Lower leg skin (tissue), 4 donors: Measurements from ENCODE around the gene TADA3. TPM values are rescaled to one million over a fixed set of nuclear protein-coding genes. Genes with fewer than 3 reads are reported as not detected.
A peak's percentile ranks its signal among the peaks of the same experiment; 100 is the strongest.

Source experiments
- DNase-seq, 2 donors: peaks; one replicate each; pipeline ENCODE4 v3.0.0-alpha.2; 2019; ENCODE audit warnings: low spot score in 2 of 2
- H3K4me3 ChIP-seq: fragments of 200-600 bp; sonication (generic); 2 replicates; pipeline ENCODE4 v1.5.1; 2017; ENCODE audit warnings: mild to moderate bottlenecking, low read depth; ENCODE audit not compliant: poor library complexity, severe bottlenecking
- POLR2A ChIP-seq, 2 donors: fragments of 450-650 bp; IDR thresholded peaks; one replicate each; pipeline ENCODE4 v1.6.1; 2016 to 2017; ENCODE audit warnings: antibody characterized with exemption in 2 of 2, mild to moderate bottlenecking in 1 of 2, moderate library complexity in 1 of 2
- WGBS, 2 donors: methylation state at CpG; one replicate each; pipeline ENCODE4 v1.1.5; 2018; 5-methylcytosine and 5-hydroxymethylcytosine counted together
- intact Hi-C: fragments of 100-400 bp; cut with DNase I; formaldehyde crosslinking; loops from one replicate; pipeline ENCODE4 v1.15.0; 2023; ENCODE audit warnings: low total_unique reads
- total RNA-seq, 4 donors: library from RNA; depleted of rRNA; stranded (reverse); fragments of >200 nt; gene quantifications; one replicate each; pipeline ENCODE4 v1.1.0, GENCODE V29; 2016
- TF ChIP-seq, protein P1 (sequence below), 3 donors: fragments of 450-650 bp; IDR thresholded peaks; one replicate each; pipeline ENCODE4 v1.5.1; 2016; ENCODE audit warnings: antibody characterized with exemption in 3 of 3, mild to moderate bottlenecking in 3 of 3, moderate library complexity in 2 of 3

Gene TADA3
- total RNA-seq, 4 donors from 2014 or later: 42.1 to 53.2 (median 47.0) TPM

DNA sequence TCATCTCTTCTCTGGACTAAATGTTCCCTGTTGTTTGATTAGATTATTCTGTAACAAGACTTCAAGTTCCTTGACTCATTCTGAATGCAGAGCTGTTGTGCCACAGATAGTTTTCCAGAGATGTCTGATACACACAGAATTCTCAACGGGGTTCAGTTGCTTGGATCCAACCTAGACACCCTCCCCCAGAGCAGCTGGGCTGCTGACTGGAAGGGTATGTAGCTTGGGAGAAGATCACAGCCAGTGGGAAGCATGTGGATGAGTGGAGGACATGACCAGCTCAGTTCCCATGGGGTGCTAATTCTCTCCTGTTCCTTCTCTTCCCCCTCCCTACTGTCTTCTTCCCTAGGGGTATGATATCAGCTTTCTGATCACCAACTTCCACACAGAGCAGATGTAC, 11.2 kb upstream of the TADA3 start:
- 77 to 90% methylated on average over 1 of the region's 1 CpG for WGBS, 2 donors
- H3K4me3 ChIP-seq: no peak overlapping the region
- TF ChIP-seq POLR2A (IDR thresholded peaks at IDR 0.05): no peak
- no peak for DNase-seq
- intact Hi-C loops: no loop called here

DNA sequence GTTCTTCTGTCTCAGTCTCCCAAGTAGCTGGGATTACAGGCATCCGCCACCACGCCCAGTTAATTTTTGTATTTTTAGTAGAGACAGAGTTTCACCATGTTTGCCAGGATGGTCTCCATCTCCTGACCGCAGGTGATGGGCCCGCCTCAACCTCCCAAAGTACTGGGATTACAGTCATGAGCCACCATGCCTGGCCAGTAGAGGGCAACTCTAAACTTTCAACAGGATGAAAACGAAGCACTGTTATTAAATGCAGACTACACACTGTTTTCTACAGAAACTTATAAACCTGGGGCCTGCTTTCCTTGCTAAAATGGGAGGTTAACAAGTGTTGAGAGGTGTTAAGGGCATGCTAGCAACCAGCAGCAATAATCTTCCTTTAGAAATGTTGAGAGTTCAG, 8.3 kb upstream of the TADA3 start:
- intact Hi-C loops: no loop called here
- no peak for DNase-seq
- 86 to 90% methylated on average over 5 of the region's 5 CpGs for WGBS, 2 donors
- no peak overlapping the region for H3K4me3 ChIP-seq
- no peak for TF ChIP-seq POLR2A (IDR thresholded peaks at IDR 0.05)
- TF ChIP-seq, protein P1, sequence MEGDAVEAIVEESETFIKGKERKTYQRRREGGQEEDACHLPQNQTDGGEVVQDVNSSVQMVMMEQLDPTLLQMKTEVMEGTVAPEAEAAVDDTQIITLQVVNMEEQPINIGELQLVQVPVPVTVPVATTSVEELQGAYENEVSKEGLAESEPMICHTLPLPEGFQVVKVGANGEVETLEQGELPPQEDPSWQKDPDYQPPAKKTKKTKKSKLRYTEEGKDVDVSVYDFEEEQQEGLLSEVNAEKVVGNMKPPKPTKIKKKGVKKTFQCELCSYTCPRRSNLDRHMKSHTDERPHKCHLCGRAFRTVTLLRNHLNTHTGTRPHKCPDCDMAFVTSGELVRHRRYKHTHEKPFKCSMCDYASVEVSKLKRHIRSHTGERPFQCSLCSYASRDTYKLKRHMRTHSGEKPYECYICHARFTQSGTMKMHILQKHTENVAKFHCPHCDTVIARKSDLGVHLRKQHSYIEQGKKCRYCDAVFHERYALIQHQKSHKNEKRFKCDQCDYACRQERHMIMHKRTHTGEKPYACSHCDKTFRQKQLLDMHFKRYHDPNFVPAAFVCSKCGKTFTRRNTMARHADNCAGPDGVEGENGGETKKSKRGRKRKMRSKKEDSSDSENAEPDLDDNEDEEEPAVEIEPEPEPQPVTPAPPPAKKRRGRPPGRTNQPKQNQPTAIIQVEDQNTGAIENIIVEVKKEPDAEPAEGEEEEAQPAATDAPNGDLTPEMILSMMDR (IDR thresholded peaks at IDR 0.05): no peak

DNA sequence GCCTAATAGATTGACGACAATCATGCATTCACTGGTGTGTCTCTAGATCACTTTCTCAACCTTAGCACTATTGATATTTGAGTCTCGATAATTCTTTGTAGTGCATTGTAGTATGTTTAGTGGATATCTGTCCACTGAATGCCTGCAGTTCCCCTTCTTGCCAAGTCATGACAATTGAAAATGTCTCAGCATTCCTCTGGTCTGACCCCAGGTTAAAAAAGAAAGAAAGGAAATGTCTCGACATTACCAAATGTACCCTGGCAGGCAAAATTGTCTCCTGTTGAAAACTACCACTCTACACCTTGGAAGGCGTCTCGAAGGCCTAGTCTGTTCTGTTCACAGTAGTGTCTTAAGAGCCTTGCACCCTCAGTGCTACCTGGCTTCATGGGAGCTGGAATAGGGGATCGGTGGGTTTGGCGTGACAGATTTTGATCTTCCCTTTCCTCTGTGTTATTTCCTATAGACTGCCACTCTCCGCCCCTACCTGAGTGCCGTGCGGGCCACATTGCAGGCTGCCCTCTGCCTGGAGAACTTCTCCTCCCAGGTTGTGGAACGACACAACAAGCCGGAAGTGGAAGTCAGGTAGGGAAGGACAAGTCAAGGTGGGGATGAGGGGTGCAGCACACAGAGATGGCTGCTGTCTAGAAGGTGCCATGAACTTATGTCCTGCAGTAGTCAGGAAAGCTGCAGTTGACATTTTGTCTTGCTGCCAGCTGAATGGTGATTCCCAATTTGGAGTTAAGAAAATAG, 5.1 kb upstream of the TADA3 start:
- no peak overlapping the region for H3K4me3 ChIP-seq
- 92% methylated on average over 12 of the region's 12 CpGs for WGBS, 2 donors
- no peak for TF ChIP-seq POLR2A (IDR thresholded peaks at IDR 0.05)
- TF ChIP-seq, protein P1 (IDR thresholded peaks at IDR 0.05): no peak
- intact Hi-C loops: no loop called here
- no peak for DNase-seq

DNA sequence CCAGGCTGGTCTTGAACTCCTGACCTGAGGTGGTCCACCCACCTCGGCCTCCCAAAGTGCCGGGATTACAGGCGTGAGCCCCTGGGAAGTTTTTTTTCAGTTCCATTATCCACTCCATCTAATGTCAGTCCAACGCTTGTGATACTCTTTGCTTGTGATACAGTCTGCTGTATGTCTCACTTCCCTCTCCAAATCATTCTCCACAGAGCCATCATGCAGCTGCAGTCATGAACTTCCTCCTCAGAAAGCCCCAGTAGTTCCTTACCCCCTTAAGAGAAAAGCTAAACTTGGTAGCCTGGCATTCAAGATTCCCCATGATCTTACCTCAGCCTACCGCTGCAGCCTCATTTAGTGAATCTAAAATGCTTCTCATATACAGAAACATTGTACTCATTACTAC, 2.9 kb upstream of the TADA3 start:
- DNase-seq: no peak
- intact Hi-C loops: no loop called here
- no peak for TF ChIP-seq POLR2A (IDR thresholded peaks at IDR 0.05)
- WGBS, 2 donors: 77 to 91% methylated on average over 5 of the region's 5 CpGs
- no peak overlapping the region for H3K4me3 ChIP-seq

DNA sequence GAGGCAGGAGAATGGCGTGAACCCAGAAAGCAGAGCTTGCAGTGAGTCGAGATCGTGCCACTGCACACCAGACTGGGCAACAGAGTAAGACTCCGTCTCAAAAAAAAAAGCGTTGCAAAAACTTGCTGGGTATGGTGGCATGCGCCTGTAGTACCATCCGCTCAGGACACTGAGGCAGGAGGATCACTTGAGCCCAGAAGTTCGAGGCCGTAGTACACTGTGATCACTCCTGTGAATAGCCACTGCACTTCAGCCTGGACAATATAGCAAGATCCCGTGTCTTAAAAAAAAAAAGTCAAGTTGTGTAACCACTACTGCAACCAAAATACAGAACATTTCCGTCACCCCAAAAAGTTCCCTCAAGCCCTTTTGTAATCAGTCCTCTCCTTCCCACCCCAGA, 2.1 kb upstream of the TADA3 start:
- 95 to 97% methylated on average over 11 of the region's 11 CpGs for WGBS, 2 donors
- intact Hi-C loops: no loop called here
- TF ChIP-seq, protein P1 (IDR thresholded peaks at IDR 0.05): no peak
- TF ChIP-seq POLR2A (IDR thresholded peaks at IDR 0.05): no peak
- no peak for DNase-seq
- H3K4me3 ChIP-seq: no peak overlapping the region

DNA sequence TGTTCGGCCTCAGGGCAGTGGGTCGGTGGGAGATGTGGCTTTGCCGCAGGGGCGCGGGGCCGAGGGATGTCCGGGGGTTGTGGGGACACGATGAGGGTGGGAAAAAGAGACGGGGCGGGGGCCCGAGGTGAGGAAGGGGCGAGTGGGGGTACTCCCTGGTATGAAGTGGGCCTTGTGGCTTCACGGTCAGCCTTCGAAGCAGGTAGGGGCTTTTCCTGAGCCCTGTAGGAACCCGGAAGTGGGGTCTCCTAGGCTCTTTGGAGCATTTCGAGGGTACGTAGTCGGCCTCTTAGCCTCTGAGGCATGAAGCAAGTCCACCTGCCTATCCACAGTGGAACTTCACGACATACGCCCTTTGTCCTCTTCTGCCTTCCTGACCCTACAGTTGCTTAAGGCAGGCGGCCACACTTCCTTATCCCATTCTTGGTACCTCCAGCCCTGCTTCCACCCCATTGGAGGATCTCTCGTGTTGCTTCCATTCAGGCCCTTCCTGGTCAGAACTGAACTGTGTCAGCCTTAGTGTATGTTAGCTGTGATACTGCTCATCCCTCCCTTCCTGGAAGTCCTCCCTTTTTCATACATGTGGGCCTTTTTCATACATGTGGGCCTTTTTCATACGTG, 998 bp upstream of the TADA3 start:
- peak overlapping the region; percentile 99 for H3K4me3 ChIP-seq
- intact Hi-C loops: no loop called here
- WGBS, 2 donors: 0 to 3% methylated on average over 22 to 23 of the region's 23 CpGs
- DNase-seq: peak in 1 of 2 donors; percentile 46
- TF ChIP-seq, protein P1 (IDR thresholded peaks at IDR 0.05): no peak
- TF ChIP-seq POLR2A (IDR thresholded peaks at IDR 0.05): no peak
